HepG2 (cell line): Measurements from ENCODE around the gene LRP1B.

Experiments used
- ARNT ChIP-seq: fragments of 450-650 bp; IDR thresholded peaks from 2 replicates; pipeline ENCODE4 v1.6.1; 2017
- CC2D1A ChIP-seq: sonication (generic); formaldehyde crosslinking; IDR thresholded peaks from 2 replicates; pipeline ENCODE4 v1.8.1; 2023; ENCODE audit warnings: mild to moderate bottlenecking, missing genetic modification reagents
- CREB1 ChIP-seq, 2 experiments: fragments of 450-650 bp in 1 of 2; IDR thresholded peaks; 2 replicates each; pipeline ENCODE4 v1.6.1; 2016 to 2017; ENCODE audit warnings: control low read depth in 1 of 2, mild to moderate bottlenecking in 1 of 2, missing compliant biosample characterization in 1 of 2, missing genetic modification characterization in 1 of 2
- CTCF ChIP-seq: sonication (generic); formaldehyde crosslinking; IDR thresholded peaks from 2 replicates; pipeline ENCODE4 v1.5.0; 2020; ENCODE audit warnings: mild to moderate bottlenecking, missing genetic modification reagents, moderate library complexity
- ERF ChIP-seq: IDR thresholded peaks from 2 replicates; pipeline ENCODE4 v1.6.1; 2018; ENCODE audit warnings: missing biosample characterization, missing genetic modification reagents
- NR2C2 ChIP-seq: sonication (generic); formaldehyde crosslinking; IDR thresholded peaks from 2 replicates; pipeline ENCODE4 v1.4.0; 2020; ENCODE audit warnings: missing genetic modification reagents, mild to moderate bottlenecking, moderate library complexity, borderline replicate concordance
- PHF20 ChIP-seq: sonication (generic); formaldehyde crosslinking; IDR thresholded peaks from 2 replicates; pipeline ENCODE4 v1.5.0; 2020; ENCODE audit warnings: mild to moderate bottlenecking, missing genetic modification reagents
- TAF1 ChIP-seq: sonication (generic); formaldehyde crosslinking; IDR thresholded peaks from 2 replicates; pipeline ENCODE4 v1.4.0; 2020; ENCODE audit warnings: missing genetic modification reagents
- ZFP36 ChIP-seq: fragments of 150-350 bp; IDR thresholded peaks from 2 replicates; pipeline ENCODE4 v1.6.1; 2018; ENCODE audit warnings: borderline replicate concordance, low read length, low read depth; ENCODE audit not compliant: partially characterized antibody
- ZNF775 ChIP-seq: sonication (generic); formaldehyde crosslinking; IDR thresholded peaks from 2 replicates; pipeline ENCODE4 v1.4.0; 2020; ENCODE audit warnings: missing genetic modification reagents, mild to moderate bottlenecking, moderate library complexity, borderline replicate concordance
- ZNF891 ChIP-seq: sonication (generic); formaldehyde crosslinking; IDR thresholded peaks from 2 replicates; pipeline ENCODE4 v1.5.0; 2020; ENCODE audit warnings: mild to moderate bottlenecking, missing genetic modification reagents
- TF ChIP-seq, protein P1 (sequence below): sonication (generic); formaldehyde crosslinking; conservative IDR thresholded peaks from 2 replicates; pipeline ENCODE4 v1.4.0; 2020; ENCODE audit warnings: missing genetic modification reagents
- TF ChIP-seq, protein P2 (sequence below): sonication (generic); formaldehyde crosslinking; IDR thresholded peaks from 2 replicates; pipeline ENCODE4 v1.5.0; 2020; ENCODE audit warnings: mild to moderate bottlenecking, missing genetic modification reagents

DNA sequence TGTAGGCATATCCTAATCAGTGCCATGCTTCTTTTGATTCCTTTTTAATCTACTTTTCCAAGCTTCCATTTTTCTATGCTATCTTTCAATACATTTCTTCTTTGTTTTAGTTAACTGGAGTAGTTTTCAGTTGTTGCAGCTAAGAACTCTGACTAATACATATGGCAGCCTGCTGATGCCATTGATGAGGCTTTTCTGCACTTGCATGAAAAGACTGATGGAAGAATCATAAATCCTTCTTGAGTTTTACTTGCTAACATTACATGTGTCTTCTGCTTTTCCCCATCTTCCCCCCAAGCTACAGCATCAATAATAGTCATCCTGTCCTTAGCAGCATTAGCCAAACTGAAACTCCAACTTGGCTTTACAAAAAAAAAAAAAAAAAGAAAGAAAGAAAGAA, 203.3 kb downstream of the LRP1B start:
- TF ChIP-seq CREB1 (IDR thresholded peaks at IDR 0.05) (no peak), CREB1 (CRISPR knock-in tag; IDR thresholded peaks at IDR 0.05) (no peak), ERF (CRISPR knock-in tag) (no peak), TAF1 (CRISPR knock-in tag) (no peak), ZFP36 (no peak), CC2D1A (CRISPR knock-in tag) (no peak), ARNT (no peak), ZNF891 (CRISPR knock-in tag) (no peak), CTCF (CRISPR knock-in tag) (no peak), PHF20 (CRISPR knock-in tag) (no peak), ZNF775 (CRISPR knock-in tag) (no peak), NR2C2 (no peak)
- TF ChIP-seq, protein P1, sequence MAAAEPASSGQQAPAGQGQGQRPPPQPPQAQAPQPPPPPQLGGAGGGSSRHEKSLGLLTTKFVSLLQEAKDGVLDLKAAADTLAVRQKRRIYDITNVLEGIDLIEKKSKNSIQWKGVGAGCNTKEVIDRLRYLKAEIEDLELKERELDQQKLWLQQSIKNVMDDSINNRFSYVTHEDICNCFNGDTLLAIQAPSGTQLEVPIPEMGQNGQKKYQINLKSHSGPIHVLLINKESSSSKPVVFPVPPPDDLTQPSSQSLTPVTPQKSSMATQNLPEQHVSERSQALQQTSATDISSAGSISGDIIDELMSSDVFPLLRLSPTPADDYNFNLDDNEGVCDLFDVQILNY (CRISPR knock-in tag): no peak
- TF ChIP-seq, protein P2, sequence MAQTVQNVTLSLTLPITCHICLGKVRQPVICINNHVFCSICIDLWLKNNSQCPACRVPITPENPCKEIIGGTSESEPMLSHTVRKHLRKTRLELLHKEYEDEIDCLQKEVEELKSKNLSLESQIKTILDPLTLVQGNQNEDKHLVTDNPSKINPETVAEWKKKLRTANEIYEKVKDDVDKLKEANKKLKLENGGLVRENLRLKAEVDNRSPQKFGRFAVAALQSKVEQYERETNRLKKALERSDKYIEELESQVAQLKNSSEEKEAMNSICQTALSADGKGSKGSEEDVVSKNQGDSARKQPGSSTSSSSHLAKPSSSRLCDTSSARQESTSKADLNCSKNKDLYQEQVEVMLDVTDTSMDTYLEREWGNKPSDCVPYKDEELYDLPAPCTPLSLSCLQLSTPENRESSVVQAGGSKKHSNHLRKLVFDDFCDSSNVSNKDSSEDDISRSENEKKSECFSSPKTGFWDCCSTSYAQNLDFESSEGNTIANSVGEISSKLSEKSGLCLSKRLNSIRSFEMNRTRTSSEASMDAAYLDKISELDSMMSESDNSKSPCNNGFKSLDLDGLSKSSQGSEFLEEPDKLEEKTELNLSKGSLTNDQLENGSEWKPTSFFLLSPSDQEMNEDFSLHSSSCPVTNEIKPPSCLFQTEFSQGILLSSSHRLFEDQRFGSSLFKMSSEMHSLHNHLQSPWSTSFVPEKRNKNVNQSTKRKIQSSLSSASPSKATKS (CRISPR knock-in tag): no peak
